ENCODE data around the gene OR52B6.
"Not testable (repeated sequence)": the region's sequence is repeated elsewhere in the genome, so short reads cannot be mapped to it uniquely, and the experiment has no call there.

The OR52B6 gene

GRCh38 chr11:5556596-5557188, 24.0 kb upstream of the OR52B6 start:
- Histone ChIP-seq H3K4me1 (ENCODE audit: control insufficient read depth, insufficient read depth, low read length) (no peaks in the 10 kb centered on the region), H3K4me3 (ENCODE audit: low read length in 2 of 2) (no peak overlapping the region), H3K27me3 (ENCODE audit: control insufficient read depth in 1 of 2, insufficient read depth in 2 of 2, low read length in 2 of 2) (no peaks in the 10 kb centered on the region), H3K9ac (ENCODE audit: low read length in 2 of 2) (no peak overlapping the region), H3K9me3 (ENCODE audit: control insufficient read depth in 2 of 2, low read length in 2 of 2) (peaks cover 0 to 2% of the 10 kb centered on the region in 2 donors), H3K36me3 (ENCODE audit: control insufficient read depth in 2 of 2, insufficient read depth in 2 of 2, low read length in 2 of 2) (no peaks in the 10 kb centered on the region), H3K27ac (ENCODE audit: low read length) (no peak overlapping the region)

- Histone ChIP-seq H3K4me1 (ENCODE audit: control insufficient read depth, insufficient read depth, low read length) (no peaks in the 10 kb centered on the region), H3K27me3 (ENCODE audit: control insufficient read depth in 1 of 2, insufficient read depth in 2 of 2, low read length in 2 of 2) (no peaks in the 10 kb centered on the region), H3K9me3 (ENCODE audit: control insufficient read depth in 2 of 2, low read length in 2 of 2) (peaks cover 0 to 2% of the 10 kb centered on the region in 2 donors), H3K36me3 (ENCODE audit: control insufficient read depth in 2 of 2, insufficient read depth in 2 of 2, low read length in 2 of 2) (no peaks in the 10 kb centered on the region), H3K27ac (ENCODE audit: low read length) (no peak overlapping the region), H3K9ac (ENCODE audit: low read length in 2 of 2) (no peak overlapping the region), H3K4me3 (ENCODE audit: low read length in 2 of 2) (no peak overlapping the region)
Measured at GRCh38 chr11:5557751-5558150, 22.9 kb upstream of the OR52B6 start.

- no peak overlapping the region for H3K27ac ChIP-seq (ENCODE audit: low read length)
- H3K9me3 ChIP-seq (ENCODE audit: control insufficient read depth in 2 of 2, low read length in 2 of 2), result peaks cover 0 to 2% of the 10 kb centered on the region in 2 donors
- H3K9ac ChIP-seq (ENCODE audit: low read length in 2 of 2), result no peak overlapping the region
- no peaks in the 10 kb centered on the region for H3K27me3 ChIP-seq (ENCODE audit: control insufficient read depth in 1 of 2, insufficient read depth in 2 of 2, low read length in 2 of 2)
- no peaks in the 10 kb centered on the region for H3K4me1 ChIP-seq (ENCODE audit: control insufficient read depth, insufficient read depth, low read length)
- no peaks in the 10 kb centered on the region for H3K36me3 ChIP-seq (ENCODE audit: control insufficient read depth in 2 of 2, insufficient read depth in 2 of 2, low read length in 2 of 2)
- H3K4me3 ChIP-seq (ENCODE audit: low read length in 2 of 2), result no peak overlapping the region
Measured at GRCh38 chr11:5564259-5565019, 16.2 kb upstream of the OR52B6 start.

- Histone ChIP-seq H3K36me3 (ENCODE audit: control insufficient read depth in 2 of 2, insufficient read depth in 2 of 2, low read length in 2 of 2) (no peaks in the 10 kb centered on the region), H3K9ac (ENCODE audit: low read length in 2 of 2) (no peak overlapping the region), H3K4me3 (ENCODE audit: low read length in 2 of 2) (no peak overlapping the region), H3K4me1 (ENCODE audit: control insufficient read depth, insufficient read depth, low read length) (no peaks in the 10 kb centered on the region), H3K27me3 (ENCODE audit: control insufficient read depth in 1 of 2, insufficient read depth in 2 of 2, low read length in 2 of 2) (no peaks in the 10 kb centered on the region), H3K9me3 (ENCODE audit: control insufficient read depth in 2 of 2, low read length in 2 of 2) (no peaks in the 10 kb centered on the region), H3K27ac (ENCODE audit: low read length) (no peak overlapping the region)
Measured at GRCh38 chr11:5574654-5575053, 6.0 kb upstream of the OR52B6 start.

- Histone ChIP-seq H3K9ac (ENCODE audit: low read length in 2 of 2) (no peak overlapping the region), H3K9me3 (ENCODE audit: control insufficient read depth in 2 of 2, low read length in 2 of 2) (no peaks in the 10 kb centered on the region), H3K36me3 (ENCODE audit: control insufficient read depth in 2 of 2, insufficient read depth in 2 of 2, low read length in 2 of 2) (no peaks in the 10 kb centered on the region), H3K27ac (ENCODE audit: low read length) (no peak overlapping the region), H3K4me1 (ENCODE audit: control insufficient read depth, insufficient read depth, low read length) (no peaks in the 10 kb centered on the region), H3K27me3 (ENCODE audit: control insufficient read depth in 1 of 2, insufficient read depth in 2 of 2, low read length in 2 of 2) (no peaks in the 10 kb centered on the region), H3K4me3 (ENCODE audit: low read length in 2 of 2) (no peak overlapping the region)
Measured at GRCh38 chr11:5575152-5575551, 5.5 kb upstream of the OR52B6 start.

- Histone ChIP-seq H3K4me1 (ENCODE audit: control insufficient read depth, insufficient read depth, low read length) (no peaks in the 10 kb centered on the region), H3K4me3 (ENCODE audit: low read length in 2 of 2) (no peak overlapping the region), H3K36me3 (ENCODE audit: control insufficient read depth in 2 of 2, insufficient read depth in 2 of 2, low read length in 2 of 2) (no peaks in the 10 kb centered on the region), H3K9ac (ENCODE audit: low read length in 2 of 2) (no peak overlapping the region), H3K27me3 (ENCODE audit: control insufficient read depth in 1 of 2, insufficient read depth in 2 of 2, low read length in 2 of 2) (no peaks in the 10 kb centered on the region), H3K9me3 (ENCODE audit: control insufficient read depth in 2 of 2, low read length in 2 of 2) (no peaks in the 10 kb centered on the region), H3K27ac (ENCODE audit: low read length) (no peak overlapping the region)
Measured at GRCh38 chr11:5577101-5577500, 3.6 kb upstream of the OR52B6 start.

GRCh38 chr11:5581014-5581413, 337 bp downstream of the OR52B6 start:
- H3K4me3 ChIP-seq (ENCODE audit: low read length in 2 of 2), result no peak overlapping the region
- no peak overlapping the region for H3K27ac ChIP-seq (ENCODE audit: low read length)
- no peak overlapping the region for H3K9ac ChIP-seq (ENCODE audit: low read length in 2 of 2)
- no peaks in the 10 kb centered on the region for H3K9me3 ChIP-seq (ENCODE audit: control insufficient read depth in 2 of 2, low read length in 2 of 2)
- no peaks in the 10 kb centered on the region for H3K27me3 ChIP-seq (ENCODE audit: control insufficient read depth in 1 of 2, insufficient read depth in 2 of 2, low read length in 2 of 2)
- no peaks in the 10 kb centered on the region for H3K36me3 ChIP-seq (ENCODE audit: control insufficient read depth in 2 of 2, insufficient read depth in 2 of 2, low read length in 2 of 2)
- H3K4me1 ChIP-seq (ENCODE audit: control insufficient read depth, insufficient read depth, low read length), result no peaks in the 10 kb centered on the region

- H3K27ac ChIP-seq (ENCODE audit: low read length); H3K4me3 ChIP-seq (ENCODE audit: low read length in 2 of 2); H3K9me3 ChIP-seq (ENCODE audit: control insufficient read depth in 2 of 2, low read length in 2 of 2); H3K9ac ChIP-seq (ENCODE audit: low read length in 2 of 2); H3K27me3 ChIP-seq (ENCODE audit: control insufficient read depth in 1 of 2, insufficient read depth in 2 of 2, low read length in 2 of 2); H3K36me3 ChIP-seq (ENCODE audit: control insufficient read depth in 2 of 2, insufficient read depth in 2 of 2, low read length in 2 of 2); H3K4me1 ChIP-seq (ENCODE audit: control insufficient read depth, insufficient read depth, low read length): not testable (repeated sequence)
Measured at GRCh38 chr11:5584458-5584857, 3.8 kb downstream of the OR52B6 start.

- not testable (repeated sequence) for H3K9me3 ChIP-seq (ENCODE audit: control insufficient read depth in 2 of 2, low read length in 2 of 2); H3K36me3 ChIP-seq (ENCODE audit: control insufficient read depth in 2 of 2, insufficient read depth in 2 of 2, low read length in 2 of 2); H3K9ac ChIP-seq (ENCODE audit: low read length in 2 of 2); H3K27ac ChIP-seq (ENCODE audit: low read length); H3K4me3 ChIP-seq (ENCODE audit: low read length in 2 of 2); H3K4me1 ChIP-seq (ENCODE audit: control insufficient read depth, insufficient read depth, low read length); H3K27me3 ChIP-seq (ENCODE audit: control insufficient read depth in 1 of 2, insufficient read depth in 2 of 2, low read length in 2 of 2)
Measured at GRCh38 chr11:5589906-5590305, 9.2 kb downstream of the OR52B6 start.

GRCh38 chr11:5591613-5592012, 10.9 kb downstream of the OR52B6 start:
- Histone ChIP-seq H3K4me1 (ENCODE audit: control insufficient read depth, insufficient read depth, low read length) (no peaks in the 10 kb centered on the region), H3K36me3 (ENCODE audit: control insufficient read depth in 2 of 2, insufficient read depth in 2 of 2, low read length in 2 of 2) (no peaks in the 10 kb centered on the region), H3K9me3 (ENCODE audit: control insufficient read depth in 2 of 2, low read length in 2 of 2) (no peaks in the 10 kb centered on the region), H3K9ac (ENCODE audit: low read length in 2 of 2) (no peak overlapping the region), H3K27ac (ENCODE audit: low read length) (no peak overlapping the region), H3K4me3 (ENCODE audit: low read length in 2 of 2) (no peak overlapping the region), H3K27me3 (ENCODE audit: control insufficient read depth in 1 of 2, insufficient read depth in 2 of 2, low read length in 2 of 2) (no peaks in the 10 kb centered on the region)

- Histone ChIP-seq H3K4me3 (ENCODE audit: low read length in 2 of 2) (no peak overlapping the region), H3K9me3 (ENCODE audit: control insufficient read depth in 2 of 2, low read length in 2 of 2) (no peaks in the 10 kb centered on the region), H3K9ac (ENCODE audit: low read length in 2 of 2) (no peak overlapping the region), H3K4me1 (ENCODE audit: control insufficient read depth, insufficient read depth, low read length) (peaks cover 6% of the 10 kb centered on the region), H3K36me3 (ENCODE audit: control insufficient read depth in 2 of 2, insufficient read depth in 2 of 2, low read length in 2 of 2) (no peaks in the 10 kb centered on the region), H3K27ac (ENCODE audit: low read length) (no peak overlapping the region), H3K27me3 (ENCODE audit: control insufficient read depth in 1 of 2, insufficient read depth in 2 of 2, low read length in 2 of 2) (no peaks in the 10 kb centered on the region)
Measured at GRCh38 chr11:5592615-5593014, 11.9 kb downstream of the OR52B6 start.

All from stomach smooth muscle (tissue), 2 donors.